ENCODE measurements around the gene AS3MT. TPM values are rescaled to one million over a fixed set of nuclear protein-coding genes. Genes with fewer than 3 reads are reported as not detected.

AS3MT gene
- total and polyA plus RNA-seq, 2 of the 8 experiments (the other 6 are each of a cell fraction or from before 2014, with no cell fraction given): 5.8 to 10.3 TPM

DNA sequence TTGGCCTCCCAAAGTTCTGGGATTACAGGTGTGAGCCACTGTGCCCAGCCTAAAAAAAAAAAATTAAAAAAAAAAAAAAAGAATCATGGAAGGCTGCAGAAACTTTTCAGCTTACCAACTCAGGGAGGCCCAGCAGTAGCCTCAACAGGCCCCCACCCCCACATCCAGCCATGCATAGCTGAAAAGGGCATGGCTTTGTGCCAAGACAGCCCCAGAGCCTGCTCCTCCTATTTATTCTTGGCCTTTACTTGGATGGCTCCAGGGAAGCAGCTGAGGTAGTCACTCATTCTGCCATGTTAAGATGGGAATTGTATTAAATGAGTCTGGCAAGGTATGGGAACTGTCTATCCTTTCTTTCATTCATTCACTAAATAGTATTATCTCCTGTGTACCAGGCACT is 35.1 kb downstream of the AS3MT start:
- H3K23ac ChIP-seq (ENCODE audit: insufficient read length): no peak overlapping the region
- no peak overlapping the region for H3K18ac ChIP-seq (ENCODE audit: extremely low read depth, low read length)
- H2BK5ac ChIP-seq (ENCODE audit: low read depth, low read length): no peak overlapping the region
- no peak overlapping the region for H4K8ac ChIP-seq (ENCODE audit: extremely low read depth, insufficient read depth, low read length)
- H3K27ac ChIP-seq (ENCODE audit: low read depth, low read length): no peak overlapping the region
- no peak overlapping the region for H2BK15ac ChIP-seq (ENCODE audit: low read length)
- no peak overlapping the region for H3K4me2 ChIP-seq (ENCODE audit: insufficient read depth in 1 of 2, low read depth in 2 of 2, low read length in 2 of 2)
- H3K14ac ChIP-seq (ENCODE audit: insufficient read length): no peak overlapping the region
- H4K5ac ChIP-seq (ENCODE audit: insufficient read length, low read depth, low read length): no peak overlapping the region
- H3K27me3 ChIP-seq (replicated peaks in 1 of 4; ENCODE audit: control insufficient read depth in 3 of 4, extremely low read depth in 1 of 4, insufficient read depth in 3 of 4, low read length in 3 of 4): no peaks in the 10 kb centered on the region
- H3K79me2 ChIP-seq (ENCODE audit: control insufficient read depth in 1 of 2, insufficient read depth in 2 of 2, low read length in 2 of 2): no peaks in the 10 kb centered on the region
- H4K91ac ChIP-seq (replicated peaks; ENCODE audit: insufficient read length, low read length): no peak overlapping the region
- H3K4me3 ChIP-seq (ENCODE audit: extremely low read depth in 1 of 4, insufficient read depth in 2 of 4, low read depth in 3 of 4, low read length in 4 of 4): no peak overlapping the region
- no peaks in the 10 kb centered on the region for H3K79me1 ChIP-seq (ENCODE audit: low read depth, low read length)
- ChIA-PET POLR2A (ENCODE audit: partially characterized antibody) (interaction anchor here (0.6 to 1.0 kb wide), 2 partner anchors 160 to 190 kb away, joined by 3 to 4 read pairs; no protein-coding TSS in a partner anchor), CTCF (ENCODE audit: partially characterized antibody) (interaction anchor here (0.6 to 8.0 kb wide), 5 partner anchors 17 to 191 kb away, joined by 3 to 118 read pairs (median 3); partner anchors contain the start of genes BORCS7 and CYP17A1)
- no peaks in the 10 kb centered on the region for H4K20me1 ChIP-seq (replicated peaks in 1 of 2; ENCODE audit: control insufficient read depth in 1 of 2, insufficient read depth in 2 of 2, low read length in 2 of 2)
- DNase-seq (ENCODE audit: low read depth in 1 of 2, low spot score in 2 of 2) (no peak), FAIRE-seq (no peak)
- H3K4me1 ChIP-seq (replicated peaks in 1 of 4; ENCODE audit: control insufficient read depth in 3 of 4, insufficient read depth in 4 of 4, low read length in 3 of 4): no peaks in the 10 kb centered on the region
- H3K4ac ChIP-seq (replicated peaks; ENCODE audit: insufficient read length, low read depth, low read length): no peak overlapping the region
- no peaks in the 10 kb centered on the region for H3K23me2 ChIP-seq (ENCODE audit: low read depth, low read length)
- H2AK5ac ChIP-seq (ENCODE audit: low read depth, low read length): no peak overlapping the region
- no peak overlapping the region for H2BK12ac ChIP-seq (ENCODE audit: low read depth, low read length)
- no peak overlapping the region for H3K56ac ChIP-seq (replicated peaks; ENCODE audit: insufficient read length, low read depth, low read length)
- no peak overlapping the region for H2AFZ ChIP-seq (ENCODE audit: low read length)
- H3K9me3 ChIP-seq (ENCODE audit: insufficient read depth in 2 of 2, low read depth in 1 of 2, low read length in 1 of 2): no peaks in the 10 kb centered on the region
- no peak overlapping the region for H2BK120ac ChIP-seq (replicated peaks; ENCODE audit: low read depth, low read length)
- H3K9ac ChIP-seq (replicated peaks in 1 of 4; ENCODE audit: extremely low read depth in 1 of 4, low read depth in 3 of 4, low read length in 3 of 4): no peak overlapping the region
- no peak overlapping the region for H2BK20ac ChIP-seq (ENCODE audit: low read length)
- H3K36me3 ChIP-seq (ENCODE audit: control insufficient read depth in 2 of 4, insufficient read depth in 4 of 4, low read length in 3 of 4): no peaks in the 10 kb centered on the region
- no peak for TF ChIP-seq BACH1 (IDR thresholded peaks at IDR 0.05; ENCODE audit: low read length)
- no peak for TF ChIP-seq NANOG (IDR thresholded peaks at IDR 0.05; ENCODE audit: insufficient read depth, low read depth, low read length, poor library complexity, severe bottlenecking)
- TF ChIP-seq, protein P1, sequence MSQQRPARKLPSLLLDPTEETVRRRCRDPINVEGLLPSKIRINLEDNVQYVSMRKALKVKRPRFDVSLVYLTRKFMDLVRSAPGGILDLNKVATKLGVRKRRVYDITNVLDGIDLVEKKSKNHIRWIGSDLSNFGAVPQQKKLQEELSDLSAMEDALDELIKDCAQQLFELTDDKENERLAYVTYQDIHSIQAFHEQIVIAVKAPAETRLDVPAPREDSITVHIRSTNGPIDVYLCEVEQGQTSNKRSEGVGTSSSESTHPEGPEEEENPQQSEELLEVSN (IDR thresholded peaks at IDR 0.05): no peak
- TF ChIP-seq TAF1 (IDR thresholded peaks at IDR 0.05; ENCODE audit: low read depth, low read length): no peak

Measured in H1 (cell line).